Body of pancreas (tissue), 4 donors: ENCODE data around the gene ATG101. TPM values are rescaled to one million over a fixed set of nuclear protein-coding genes. Genes with fewer than 3 reads are reported as not detected.

ENCODE experiments used
- ATAC-seq: fragments of 150-250 bp; one replicate; pipeline ENCODE4 v1.9.1; 2016
- DNase-seq, 4 donors: peaks; one replicate each; pipeline ENCODE4 v3.0.0-alpha.2; 2019
- H3K27ac ChIP-seq, 4 donors: fragments of 200-600 bp; sonication (generic); 1 replicate in 3 of 4; 2 replicates in 1 of 4; pipeline versions ENCODE4 v1.5.1 to v1.6.1; 2016 to 2019; ENCODE audit warnings: mild to moderate bottlenecking in 1 of 4, mixed read lengths in 1 of 4, moderate library complexity in 1 of 4
- H3K27me3 ChIP-seq, 2 donors: fragments of 200-600 bp; sonication (generic); one replicate each; pipeline ENCODE4 v1.6.0; 2016; ENCODE audit warnings: mild to moderate bottlenecking in 1 of 2
- H3K36me3 ChIP-seq, 2 donors: fragments of 200-600 bp; sonication (generic); replicated peaks in 1 of 2; 2 replicates each; pipeline ENCODE4 v1.5.1; 2016; ENCODE audit warnings: low read depth in 2 of 2; ENCODE audit not compliant: insufficient read depth in 1 of 2
- H3K4me1 ChIP-seq: fragments of 200-600 bp; sonication (generic); one replicate; pipeline ENCODE4 v1.6.0; 2016
- H3K4me3 ChIP-seq, 2 donors: fragments of 200-600 bp; sonication (generic); 1 replicate in 1 of 2; 2 replicates in 1 of 2; pipeline ENCODE4 v1.5.1; 2016 to 2019
- H3K9me3 ChIP-seq, 3 donors: fragments of 200-600 bp; sonication (generic); 1 replicate in 2 of 3; 2 replicates in 1 of 3; pipeline ENCODE4 v1.5.1; 2016
- CTCF ChIP-seq, 7 experiments: fragments of 450-650 bp in 4 of 7; fragments of 200-600 bp in 3 of 7; sonication (generic) in 3 of 7; IDR thresholded peaks; one replicate each; pipeline ENCODE4 v1.5.1; 2016 to 2019; ENCODE audit warnings: antibody characterized with exemption in 7 of 7
- POLR2A ChIP-seq, 3 donors: fragments of 450-650 bp; IDR thresholded peaks; one replicate each; pipeline ENCODE4 v1.6.1; 2016; ENCODE audit warnings: antibody characterized with exemption in 3 of 3, mild to moderate bottlenecking in 2 of 3
- whole genome bisulfite sequencing, 2 donors: methylation state at CpG; one replicate each; pipeline ENCODE4 v1.1.5; 2017; 5-methylcytosine and 5-hydroxymethylcytosine counted together
- intact Hi-C: fragments of 100-400 bp; cut with DNase I; formaldehyde crosslinking; loops from one replicate; pipeline ENCODE4 v1.15.1; 2023
- total RNA-seq, 2 donors: library from RNA; depleted of rRNA; stranded (reverse); fragments of >200 nt; gene quantifications; one replicate each; pipeline ENCODE4 v1.1.0, GENCODE V29; 2016

Gene ATG101
- total RNA-seq, 2 donors from 2014 or later: 25.7 to 25.9 TPM

- WGBS, 2 donors: 58 to 64% methylated on average over 4 to 13 of the region's 13 CpGs
- DNase-seq (peak in 2 of 4 donors; percentile 20 to 34), ATAC-seq (peak; percentile 38)
- intact Hi-C loops: loop anchor here (5.0 kb wide), 2 partner anchors 40 to 55 kb away; no protein-coding TSS in a partner anchor
- H3K4me3 ChIP-seq: no peak overlapping the region
- H3K4me1 ChIP-seq: no peaks in the 10 kb centered on the region
- H3K36me3 ChIP-seq: peaks cover 0 to 4% of the 10 kb centered on the region in 2 donors
- no peaks in the 10 kb centered on the region for H3K9me3 ChIP-seq
- TF ChIP-seq CTCF (IDR thresholded peaks at IDR 0.05) (no peak), POLR2A (IDR thresholded peaks at IDR 0.05) (no peak)
- no peaks in the 10 kb centered on the region for H3K27me3 ChIP-seq
- peak overlapping the region in 1 of 4 donors; percentile 46 for H3K27ac ChIP-seq
Measured at GRCh38 chr12:52082026-52082668, 12.4 kb downstream of the ATG101 start.

- 50 to 76% methylated on average over 1 to 4 of the region's 4 CpGs for WGBS, 2 donors
- ATAC-seq (no peak), DNase-seq (no peak)
- peaks cover 0 to 4% of the 10 kb centered on the region in 2 donors for H3K36me3 ChIP-seq
- no peak for TF ChIP-seq CTCF (IDR thresholded peaks at IDR 0.05)
- no peak for TF ChIP-seq POLR2A (IDR thresholded peaks at IDR 0.05)
- no peaks in the 10 kb centered on the region for H3K27me3 ChIP-seq
- peak overlapping the region in 1 of 4 donors; percentile 46 for H3K27ac ChIP-seq
- no peaks in the 10 kb centered on the region for H3K4me1 ChIP-seq
- no peaks in the 10 kb centered on the region for H3K9me3 ChIP-seq
- no peak overlapping the region for H3K4me3 ChIP-seq
- intact Hi-C loops: loop anchor here (5.0 kb wide), 2 partner anchors 40 to 55 kb away; no protein-coding TSS in a partner anchor
Measured at GRCh38 chr12:52082669-52082987, 12.8 kb downstream of the ATG101 start.

DNA sequence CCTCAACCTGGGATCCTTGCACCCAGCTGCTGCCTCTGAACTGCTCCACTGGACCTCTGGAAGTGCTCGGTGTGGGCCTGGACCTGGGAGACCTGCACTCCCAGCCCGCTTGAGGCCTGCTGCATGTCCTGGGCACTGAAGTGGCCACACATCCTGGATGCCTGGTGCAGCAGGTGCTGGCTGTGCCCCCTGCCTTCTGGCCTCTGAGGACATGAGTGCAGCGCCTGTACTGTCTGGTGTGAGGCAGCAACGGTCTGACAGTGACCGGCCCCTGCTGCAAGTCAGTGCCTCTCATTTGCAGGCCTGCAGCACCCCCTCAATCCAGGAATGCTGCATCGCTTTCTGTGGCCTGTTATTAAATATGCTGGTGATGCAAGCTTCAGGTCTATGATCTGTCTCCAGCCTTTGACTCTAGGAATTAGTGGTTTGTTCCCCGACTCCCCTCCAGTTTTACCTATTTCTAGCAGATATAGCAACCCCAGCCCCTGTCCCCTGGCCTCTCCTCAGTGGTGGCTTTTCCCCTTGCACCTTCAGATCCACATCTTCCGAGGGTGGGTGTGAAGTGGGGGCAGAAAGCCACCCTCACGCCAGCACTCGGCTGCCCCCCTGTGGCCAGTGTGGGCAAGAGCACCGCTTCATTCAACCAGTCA is 13.3 kb downstream of the ATG101 start:
- H3K9me3 ChIP-seq: no peaks in the 10 kb centered on the region
- H3K4me3 ChIP-seq: no peak overlapping the region
- WGBS, 2 donors: 31 to 36% methylated on average over 8 to 11 of the region's 11 CpGs
- no peaks in the 10 kb centered on the region for H3K27me3 ChIP-seq
- intact Hi-C loops: loop anchor here (5.0 kb wide), 2 partner anchors 39 to 56 kb away; no protein-coding TSS in a partner anchor
- DNase-seq (peak; percentile 36 to 58 (median 48)), ATAC-seq (peak; percentile 62)
- no peaks in the 10 kb centered on the region for H3K4me1 ChIP-seq
- no peak for TF ChIP-seq POLR2A (IDR thresholded peaks at IDR 0.05)
- TF ChIP-seq CTCF (IDR thresholded peaks at IDR 0.05): peak; percentile 79 to 94 (median 89)
- H3K36me3 ChIP-seq: peaks cover 0 to 2% of the 10 kb centered on the region in 2 donors
- peak overlapping the region in 1 of 4 donors; percentile 46 for H3K27ac ChIP-seq

- 0 to 2% methylated on average over 2 of the region's 2 CpGs for WGBS, 2 donors
- H3K9me3 ChIP-seq: no peaks in the 10 kb centered on the region
- H3K27me3 ChIP-seq: no peaks in the 10 kb centered on the region
- H3K27ac ChIP-seq: no peak overlapping the region
- ATAC-seq (no peak), DNase-seq (no peak)
- TF ChIP-seq POLR2A (IDR thresholded peaks at IDR 0.05): no peak
- no peak for TF ChIP-seq CTCF (IDR thresholded peaks at IDR 0.05)
- no peak overlapping the region for H3K4me3 ChIP-seq
- intact Hi-C loops: loop anchor here (5.0 kb wide), 2 partner anchors 39 to 56 kb away; no protein-coding TSS in a partner anchor
- no peaks in the 10 kb centered on the region for H3K4me1 ChIP-seq
- H3K36me3 ChIP-seq: peaks cover 0 to 2% of the 10 kb centered on the region in 2 donors
Measured at GRCh38 chr12:52083638-52083996, 13.8 kb downstream of the ATG101 start.
